Right atrium auricular region (tissue), 2 donors: Measurements from ENCODE around the gene USF2. TPM values are rescaled to one million over a fixed set of nuclear protein-coding genes. Genes with fewer than 3 reads are reported as not detected.

Source experiments
- DNase-seq: peaks from one replicate; pipeline ENCODE4 v3.0.0-alpha.2; 2019; ENCODE audit warnings: low spot score
- H3K27ac ChIP-seq, 2 donors: fragments of 200-600 bp; sonication (generic); 1 replicate in 1 of 2; 2 replicates in 1 of 2; pipeline ENCODE4 v1.5.1; 2016 to 2019
- H3K27me3 ChIP-seq, 2 donors: fragments of 200-600 bp; sonication (generic); one replicate each; pipeline versions ENCODE4 v1.5.1 to v1.6.0; 2017 to 2019
- H3K36me3 ChIP-seq: fragments of 200-600 bp; sonication (generic); one replicate; pipeline ENCODE4 v1.5.1; 2016
- H3K4me1 ChIP-seq, 2 donors: fragments of 200-600 bp; sonication (generic); one replicate each; pipeline versions ENCODE4 v1.5.1 to v1.6.0; 2017 to 2019
- H3K4me3 ChIP-seq, 2 donors: fragments of 200-600 bp; sonication (generic); 1 replicate in 1 of 2; 2 replicates in 1 of 2; pipeline ENCODE4 v1.5.1; 2017 to 2019; ENCODE audit warnings: mild to moderate bottlenecking in 1 of 2, moderate library complexity in 1 of 2
- H3K9me3 ChIP-seq, 2 donors: fragments of 200-600 bp; sonication (generic); one replicate each; pipeline ENCODE4 v1.5.1; 2019
- CTCF ChIP-seq, 2 donors: fragments of 200-600 bp; sonication (generic); IDR thresholded peaks; one replicate each; pipeline ENCODE4 v1.5.1; 2019; ENCODE audit warnings: antibody characterized with exemption in 2 of 2
- total RNA-seq, 2 donors: library from RNA; depleted of rRNA; stranded (reverse); fragments of >200 nt; gene quantifications; one replicate each; pipeline ENCODE4 v1.1.0, GENCODE V29; 2016

The USF2 gene
- total RNA-seq, 2 donors from 2014 or later, result 130 to 180 TPM

- Histone ChIP-seq H3K36me3 (no peaks in the 10 kb centered on the region), H3K27ac (peak overlapping the region; percentile 61), H3K9me3 (no peaks in the 10 kb centered on the region), H3K27me3 (peaks cover 0 to 5% of the 10 kb centered on the region in 2 donors), H3K4me3 (peak overlapping the region; percentile 40 to 56), H3K4me1 (peaks cover 0 to 25% of the 10 kb centered on the region in 2 donors)
- TF ChIP-seq CTCF (IDR thresholded peaks at IDR 0.05), result no peak
- peak; percentile 32 for DNase-seq
Observed at GRCh38 chr19:35249146-35249847, 19.5 kb upstream of the USF2 start.

- H3K27ac ChIP-seq, result no peak overlapping the region
- H3K36me3 ChIP-seq, result no peaks in the 10 kb centered on the region
Observed at GRCh38 chr19:35249848-35250711, 18.7 kb upstream of the USF2 start.

GRCh38 chr19:35251456-35251855, 17.3 kb upstream of the USF2 start:
- no peak overlapping the region for H3K27ac ChIP-seq
- H3K4me3 ChIP-seq, result no peak overlapping the region
- peaks cover 0 to 33% of the 10 kb centered on the region in 2 donors for H3K4me1 ChIP-seq
- DNase-seq, result peak; percentile 40
- no peak for TF ChIP-seq CTCF (IDR thresholded peaks at IDR 0.05)
- peaks cover 0 to 5% of the 10 kb centered on the region in 2 donors for H3K27me3 ChIP-seq
- no peaks in the 10 kb centered on the region for H3K36me3 ChIP-seq
- no peaks in the 10 kb centered on the region for H3K9me3 ChIP-seq

More at GRCh38 chr19:35249848-35250711, 18.7 kb upstream of the USF2 start:
- H3K4me1 ChIP-seq, result peaks cover 0 to 26% of the 10 kb centered on the region in 2 donors
- TF ChIP-seq CTCF (IDR thresholded peaks at IDR 0.05), result no peak
- peak overlapping the region in 1 of 2 donors; percentile 56 for H3K4me3 ChIP-seq
- DNase-seq, result peak; percentile 46
- H3K27me3 ChIP-seq, result peaks cover 0 to 5% of the 10 kb centered on the region in 2 donors
- H3K9me3 ChIP-seq, result no peaks in the 10 kb centered on the region

GRCh38 chr19:35253316-35254286, 15.2 kb upstream of the USF2 start:
- Histone ChIP-seq H3K9me3 (no peaks in the 10 kb centered on the region), H3K36me3 (no peaks in the 10 kb centered on the region), H3K4me1 (peaks cover 0 to 21% of the 10 kb centered on the region in 2 donors), H3K27me3 (no peaks in the 10 kb centered on the region), H3K4me3 (no peak overlapping the region), H3K27ac (peak overlapping the region in 1 of 2 donors; percentile 40)
- peak; percentile 53 for DNase-seq
- no peak for TF ChIP-seq CTCF (IDR thresholded peaks at IDR 0.05)
